Stomach (tissue), 4 donors: ENCODE results near the gene SOX11.

Source experiments
- CTCF ChIP-seq, 7 experiments: fragments of 450-650 bp in 4 of 7; fragments of 200-600 bp in 3 of 7; sonication (generic) in 3 of 7; IDR thresholded peaks; one replicate each; pipeline ENCODE4 v1.5.1; 2016 to 2019; ENCODE audit warnings: antibody characterized with exemption in 7 of 7, control low read depth in 2 of 7, mild to moderate bottlenecking in 1 of 7
- POLR2A ChIP-seq, 4 donors: fragments of 450-650 bp; IDR thresholded peaks; one replicate each; pipeline ENCODE4 v1.6.1; 2016; ENCODE audit warnings: antibody characterized with exemption in 4 of 4, control low read depth in 2 of 4, mild to moderate bottlenecking in 1 of 4, moderate library complexity in 1 of 4

- TF ChIP-seq CTCF (IDR thresholded peaks at IDR 0.05) (no peak), POLR2A (IDR thresholded peaks at IDR 0.05) (no peak)
These were observed 43.3 kb downstream of the SOX11 start for GRCh38 chr2:5735521-5735861.
